GM12875 (cell line): ENCODE data around the gene FAU.

Source experiments
- H3K4me3 ChIP-seq: one replicate; pipeline ENCODE4 v1.5.1; 2011; ENCODE audit warnings: low read depth, low read length, control low read depth
- TF ChIP-seq, protein P1 (sequence below): IDR thresholded peaks from 2 replicates; pipeline ENCODE4 v1.5.1; 2011; ENCODE audit warnings: low read depth, mild to moderate bottlenecking, control low read depth, inconsistent platforms, low read length, moderate library complexity, borderline replicate concordance; ENCODE audit not compliant: insufficient read depth

Gene FAU

DNA sequence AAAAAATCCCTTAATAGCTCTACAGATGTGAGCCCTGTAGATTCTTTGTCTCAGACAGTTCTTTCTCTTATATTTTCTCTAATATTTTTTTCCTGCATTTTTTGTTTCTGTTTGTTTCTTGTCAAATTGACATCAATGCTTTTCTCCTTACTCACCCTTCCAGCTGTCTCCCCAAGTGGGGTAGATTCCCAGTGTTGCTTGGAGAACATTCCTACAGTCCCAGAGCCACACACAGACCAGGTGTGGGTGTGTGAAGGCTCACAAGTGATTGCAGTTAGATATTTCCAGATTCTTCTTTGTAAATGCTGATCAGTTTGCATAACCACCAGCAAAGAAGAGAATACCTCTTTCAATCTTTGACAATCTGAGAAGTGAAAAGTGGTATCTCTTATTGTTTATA, 18.5 kb downstream of the FAU start:
- TF ChIP-seq, protein P1, sequence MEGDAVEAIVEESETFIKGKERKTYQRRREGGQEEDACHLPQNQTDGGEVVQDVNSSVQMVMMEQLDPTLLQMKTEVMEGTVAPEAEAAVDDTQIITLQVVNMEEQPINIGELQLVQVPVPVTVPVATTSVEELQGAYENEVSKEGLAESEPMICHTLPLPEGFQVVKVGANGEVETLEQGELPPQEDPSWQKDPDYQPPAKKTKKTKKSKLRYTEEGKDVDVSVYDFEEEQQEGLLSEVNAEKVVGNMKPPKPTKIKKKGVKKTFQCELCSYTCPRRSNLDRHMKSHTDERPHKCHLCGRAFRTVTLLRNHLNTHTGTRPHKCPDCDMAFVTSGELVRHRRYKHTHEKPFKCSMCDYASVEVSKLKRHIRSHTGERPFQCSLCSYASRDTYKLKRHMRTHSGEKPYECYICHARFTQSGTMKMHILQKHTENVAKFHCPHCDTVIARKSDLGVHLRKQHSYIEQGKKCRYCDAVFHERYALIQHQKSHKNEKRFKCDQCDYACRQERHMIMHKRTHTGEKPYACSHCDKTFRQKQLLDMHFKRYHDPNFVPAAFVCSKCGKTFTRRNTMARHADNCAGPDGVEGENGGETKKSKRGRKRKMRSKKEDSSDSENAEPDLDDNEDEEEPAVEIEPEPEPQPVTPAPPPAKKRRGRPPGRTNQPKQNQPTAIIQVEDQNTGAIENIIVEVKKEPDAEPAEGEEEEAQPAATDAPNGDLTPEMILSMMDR: no peak
- H3K4me3 ChIP-seq: no peak overlapping the region

- no peak overlapping the region for H3K4me3 ChIP-seq
Observed at GRCh38 chr11:65102142-65103095, 19.5 kb downstream of the FAU start.

DNA sequence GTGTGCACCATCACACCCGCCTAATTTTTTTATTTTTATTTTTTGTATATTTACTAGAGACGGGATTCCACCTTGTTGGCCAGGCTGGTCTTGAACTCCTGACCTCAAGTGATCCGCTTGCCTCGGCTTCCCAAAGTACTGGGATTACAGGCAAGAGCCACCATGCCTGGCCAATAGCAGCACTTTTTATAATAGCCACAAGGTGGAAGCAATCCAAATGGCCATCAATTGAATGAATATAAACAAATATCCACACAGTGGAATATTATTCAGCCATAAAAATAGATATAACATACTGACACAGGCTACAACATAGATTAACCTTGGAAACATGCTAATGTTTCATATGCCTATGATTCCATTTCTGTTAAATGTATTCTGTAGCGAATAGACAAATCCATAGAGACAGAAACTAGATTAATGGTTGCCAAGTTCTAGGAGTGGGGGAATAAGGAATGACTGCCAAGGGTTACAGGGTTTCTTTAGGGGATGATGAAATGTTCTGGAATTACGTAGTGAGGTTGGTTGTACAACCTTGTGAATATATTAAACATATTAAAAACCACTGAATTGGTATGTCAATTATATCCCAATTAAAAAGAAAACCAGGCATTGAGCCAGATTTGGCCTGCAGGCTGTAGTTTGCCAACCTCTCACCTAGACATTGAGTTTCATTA, 21.1 kb downstream of the FAU start:
- TF ChIP-seq, protein P1: no peak
- no peak overlapping the region for H3K4me3 ChIP-seq

More at GRCh38 chr11:65102142-65103095, 19.5 kb downstream of the FAU start:
- TF ChIP-seq, protein P1: no peak

DNA sequence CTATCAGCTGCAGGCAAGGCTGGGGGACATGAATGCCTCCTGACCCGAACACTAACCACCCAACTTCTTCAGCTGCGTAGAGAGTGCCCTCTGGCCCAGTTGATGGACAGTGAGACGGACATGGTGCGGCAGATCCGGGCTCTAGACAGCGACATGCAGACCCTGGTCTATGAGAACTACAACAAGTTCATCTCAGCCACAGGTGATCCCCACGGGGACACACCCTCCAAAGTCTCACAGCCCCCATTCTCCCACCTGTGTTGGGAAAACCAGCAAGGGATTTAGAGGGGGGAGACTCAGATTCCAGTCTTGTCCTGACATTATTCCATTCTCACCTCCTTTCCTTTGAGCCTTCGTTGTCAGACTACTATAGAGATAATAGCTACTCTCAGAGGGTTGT, 25.0 kb downstream of the FAU start:
- TF ChIP-seq, protein P1: no peak
- peak overlapping the region; percentile 65 for H3K4me3 ChIP-seq

- peak within 1 kb of the TSS; percentile 65 for H3K4me3 ChIP-seq
- TF ChIP-seq, protein P1: no peak
Observed at GRCh38 chr11:65095974-65096806, 25.7 kb downstream of the FAU start, which contains the start of gene VPS51. Gene VPS51, plus strand, starts transcription at chr11:65096214. Its CDS starts 37 bp downstream, at chr11:65096251.

DNA sequence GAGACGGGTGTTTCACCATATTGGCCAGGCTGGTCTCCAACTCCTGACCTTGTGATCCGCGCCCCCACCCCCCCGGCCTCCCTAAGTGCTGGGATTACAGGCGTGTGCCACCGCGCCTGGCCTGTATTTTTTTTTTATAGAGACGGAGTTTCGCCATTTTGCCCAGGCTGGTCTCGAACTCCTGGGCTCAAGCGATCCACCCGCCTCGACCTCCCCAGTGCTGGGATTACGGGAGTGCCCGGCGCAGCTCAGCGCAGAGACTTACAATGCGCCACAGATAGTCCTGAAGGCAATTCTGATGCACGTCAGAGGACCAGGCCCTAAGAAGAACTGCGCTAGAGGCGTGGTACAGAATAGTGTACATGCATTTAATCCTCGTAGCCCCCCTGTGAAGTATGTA, 26.5 kb downstream of the FAU start:
- TF ChIP-seq, protein P1: no peak
- no peak overlapping the region for H3K4me3 ChIP-seq
